Measurements from ENCODE around the gene MTMR2. TPM values are rescaled to one million over a fixed set of nuclear protein-coding genes. Genes with fewer than 3 reads are reported as not detected.

MTMR2 gene
- total RNA-seq, 1 experiment from 2014 or later = 51.9 TPM

- peak; percentile 99 for DNase-seq (ENCODE audit: unreplicated experiment)
- POLR2A ChIA-PET = interaction anchor here (0.6 to 7.3 kb wide), 49 partner anchors 8 to 1897 kb away, joined by 3 to 49 read pairs (median 5); partner anchors contain the start of genes CCDC82, CWC15, ENDOD1 and JRKL
- intact Hi-C loops (cut with micrococcal nuclease) = loop anchor here (1.0 kb wide), 1 partner anchor 603 kb away; no protein-coding TSS in a partner anchor
- no TSS peak for BruUV-seq (replicated peaks)
- peaks cover 17% of the 10 kb centered on the region for H3K4me1 Mint-ChIP-seq (ENCODE audit: insufficient read depth, unreplicated experiment)
- H3K4me3 Mint-ChIP-seq (ENCODE audit: unreplicated experiment) = peak within 1 kb of the TSS; percentile 97
- H3K27ac Mint-ChIP-seq (ENCODE audit: low read depth, unreplicated experiment) = peak within 1 kb of the TSS; percentile 100
- CTCF ChIA-PET = interaction anchor here (0.6 to 2.5 kb wide), 7 partner anchors 9 to 757 kb away, joined by 3 to 12 read pairs (median 5); partner anchors contain the start of gene MAML2
- H3K9me3 Mint-ChIP-seq (ENCODE audit: unreplicated experiment) = no peaks in the 10 kb centered on the region
- peaks cover 32% of the 10 kb centered on the region for H3K36me3 Mint-ChIP-seq (ENCODE audit: insufficient read depth, unreplicated experiment)
- no peak for TF ChIP-seq CTCF (IDR thresholded peaks at IDR 0.05; ENCODE audit: unreplicated experiment)
- no peaks in the 10 kb centered on the region for H3K27me3 Mint-ChIP-seq (ENCODE audit: insufficient read depth, unreplicated experiment)
Observed at GRCh38 chr11:95790123-95790932, 133.6 kb downstream of the MTMR2 start, which contains the start of gene CEP57. Gene CEP57 (plus strand): TSS chr11:95790498. CDS start chr11:95790699, 201 bp downstream.

GRCh38 chr11:95789506-95790122, 134.3 kb downstream of the MTMR2 start, which contains the start of gene FAM76B:
Gene FAM76B (minus strand): TSS chr11:95789782. CDS start chr11:95789478, 304 bp downstream.
- BruUV-seq (replicated peaks) = no TSS peak
- H3K36me3 Mint-ChIP-seq (ENCODE audit: insufficient read depth, unreplicated experiment) = peaks cover 34% of the 10 kb centered on the region
- H3K4me3 Mint-ChIP-seq (ENCODE audit: unreplicated experiment) = peak within 1 kb of the TSS; percentile 97
- no peaks in the 10 kb centered on the region for H3K27me3 Mint-ChIP-seq (ENCODE audit: insufficient read depth, unreplicated experiment)
- CTCF ChIA-PET = interaction anchor here (0.6 to 2.5 kb wide), 7 partner anchors 46 to 720 kb away, joined by 3 to 11 read pairs (median 4); no protein-coding TSS in a partner anchor
- DNase-seq (ENCODE audit: unreplicated experiment) = peak; percentile 99
- intact Hi-C loops (cut with micrococcal nuclease) = loop anchor here (1.0 kb wide), 2 partner anchors 604 to 638 kb away; no protein-coding TSS in a partner anchor
- H3K4me1 Mint-ChIP-seq (ENCODE audit: insufficient read depth, unreplicated experiment) = peaks cover 17% of the 10 kb centered on the region
- TF ChIP-seq CTCF (IDR thresholded peaks at IDR 0.05; ENCODE audit: unreplicated experiment) = no peak
- no peaks in the 10 kb centered on the region for H3K9me3 Mint-ChIP-seq (ENCODE audit: unreplicated experiment)
- H3K27ac Mint-ChIP-seq (ENCODE audit: low read depth, unreplicated experiment) = peak within 1 kb of the TSS; percentile 100
- POLR2A ChIA-PET = interaction anchor here (0.6 to 7.3 kb wide), 47 partner anchors 9 to 1898 kb away, joined by 3 to 49 read pairs (median 4); partner anchors contain the start of genes CCDC82, CWC15, ENDOD1 and JRKL

GRCh38 chr11:95788921-95789505, 134.9 kb downstream of the MTMR2 start:
- intact Hi-C loops (cut with micrococcal nuclease) = loop anchor here (1.0 kb wide), 1 partner anchor 638 kb away; no protein-coding TSS in a partner anchor
- peak; percentile 13 for TF ChIP-seq CTCF (IDR thresholded peaks at IDR 0.05; ENCODE audit: unreplicated experiment)
- ChIA-PET POLR2A (interaction anchor here (0.6 to 7.3 kb wide), 43 partner anchors 9 to 1084 kb away, joined by 3 to 49 read pairs (median 4); partner anchors contain the start of genes CCDC82, CWC15, ENDOD1 and JRKL), CTCF (interaction anchor here (0.6 to 2.5 kb wide), 9 partner anchors 9 to 719 kb away, joined by 3 to 8 read pairs (median 3); no protein-coding TSS in a partner anchor)
- no peaks in the 10 kb centered on the region for H3K9me3 Mint-ChIP-seq (ENCODE audit: unreplicated experiment)
- DNase-seq (ENCODE audit: unreplicated experiment) = peak; percentile 29
- H3K4me1 Mint-ChIP-seq (ENCODE audit: insufficient read depth, unreplicated experiment) = peaks cover 17% of the 10 kb centered on the region
- H3K36me3 Mint-ChIP-seq (ENCODE audit: insufficient read depth, unreplicated experiment) = peaks cover 38% of the 10 kb centered on the region
- BruUV-seq (replicated peaks) = no TSS peak
- peak overlapping the region; percentile 100 for H3K27ac Mint-ChIP-seq (ENCODE audit: low read depth, unreplicated experiment)
- no peaks in the 10 kb centered on the region for H3K27me3 Mint-ChIP-seq (ENCODE audit: insufficient read depth, unreplicated experiment)
- H3K4me3 Mint-ChIP-seq (ENCODE audit: unreplicated experiment) = peak overlapping the region; percentile 97

Other genes with a start within 250 kb of the MTMR2 start
- gene FAM76B, start 134.3 kb downstream of the MTMR2 start, total RNA-seq (2022) = 25.0 and 28.5 TPM in 2 replicates
- 73.7 and 78.8 TPM in 2 replicates for gene CEP57, start 133.6 kb downstream of the MTMR2 start, total RNA-seq (2022)

All from MCF 10A (cell line).